ENCODE measurements around the gene C1GALT1. TPM values are rescaled to one million over a fixed set of nuclear protein-coding genes. Genes with fewer than 3 reads are reported as not detected.
"Not testable (repeated sequence)": the region's sequence is repeated elsewhere in the genome, so short reads cannot be mapped to it uniquely, and the experiment has no call there.

The C1GALT1 gene
- total and polyA plus RNA-seq, 2 donors (not counting 3 experiments of a cell fraction or from before 2014, with no cell fraction given) = 18.3 to 31.1 TPM

DNA sequence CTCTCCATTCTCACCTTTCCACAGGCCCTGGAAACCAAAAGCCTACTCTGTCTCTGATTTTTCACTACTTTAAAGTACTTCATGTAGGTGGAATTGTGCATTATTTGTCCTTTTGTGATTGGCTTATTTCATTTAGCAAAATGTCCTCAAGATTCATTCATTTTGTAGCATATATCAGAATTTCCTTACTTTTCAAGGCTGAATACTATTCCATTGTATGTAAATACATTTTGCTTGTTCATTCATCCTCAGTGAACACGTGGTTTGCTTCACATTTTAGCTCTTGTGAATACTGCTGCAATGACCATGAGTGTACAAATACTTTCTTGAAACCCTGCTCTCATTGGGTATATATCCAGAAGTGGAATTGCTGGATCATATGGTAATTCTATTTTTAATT is 8.8 kb downstream of the C1GALT1 start:
- dilution Hi-C loops (cut with MboI; ENCODE audit: extremely low pct_ligation_motif_present, low sequenced_read_pairs) = no loop called here
- Histone ChIP-seq H3K79me2 (ENCODE audit: control insufficient read depth, insufficient read depth, low read length) (peaks cover 88% of the 10 kb centered on the region), H3K36me3 (ENCODE audit: control insufficient read depth in 2 of 2, extremely low read depth in 1 of 2, insufficient read depth in 2 of 2, low read length in 2 of 2) (no peaks in the 10 kb centered on the region), H3K4me3 (replicated peaks in 1 of 3; ENCODE audit: insufficient read depth in 1 of 3, low read depth in 1 of 3, low read length in 3 of 3) (no peak overlapping the region), H2AFZ (ENCODE audit: low read depth, low read length) (no peak overlapping the region), H3K27ac (ENCODE audit: insufficient read depth, low read depth, low read length) (no peak overlapping the region), H3K9me1 (replicated peaks; ENCODE audit: control insufficient read depth, extremely low read depth, insufficient read depth, low read length) (peaks cover 3% of the 10 kb centered on the region), H3K27me3 (ENCODE audit: control insufficient read depth in 2 of 2, insufficient read depth in 2 of 2, low read length in 2 of 2) (no peaks in the 10 kb centered on the region), H3K4me2 (ENCODE audit: insufficient read depth, low read length) (no peak overlapping the region), H3K9ac (replicated peaks; ENCODE audit: extremely low read depth, insufficient read depth, low read length) (no peak overlapping the region), H4K20me1 (replicated peaks; ENCODE audit: control insufficient read depth, extremely low read depth, insufficient read depth, low read length) (peaks cover 2% of the 10 kb centered on the region), H3K9me3 (replicated peaks; ENCODE audit: control insufficient read depth, insufficient read depth, low read length) (no peaks in the 10 kb centered on the region), H3K4me1 (ENCODE audit: control insufficient read depth, extremely low read depth, insufficient read depth, low read length) (no peaks in the 10 kb centered on the region)
- FAIRE-seq (no peak), DNase-seq (ENCODE audit: low read depth, low spot score) (no peak)
- intact Hi-C loops (cut with micrococcal nuclease) = no loop called here
- TF ChIP-seq, protein P1, sequence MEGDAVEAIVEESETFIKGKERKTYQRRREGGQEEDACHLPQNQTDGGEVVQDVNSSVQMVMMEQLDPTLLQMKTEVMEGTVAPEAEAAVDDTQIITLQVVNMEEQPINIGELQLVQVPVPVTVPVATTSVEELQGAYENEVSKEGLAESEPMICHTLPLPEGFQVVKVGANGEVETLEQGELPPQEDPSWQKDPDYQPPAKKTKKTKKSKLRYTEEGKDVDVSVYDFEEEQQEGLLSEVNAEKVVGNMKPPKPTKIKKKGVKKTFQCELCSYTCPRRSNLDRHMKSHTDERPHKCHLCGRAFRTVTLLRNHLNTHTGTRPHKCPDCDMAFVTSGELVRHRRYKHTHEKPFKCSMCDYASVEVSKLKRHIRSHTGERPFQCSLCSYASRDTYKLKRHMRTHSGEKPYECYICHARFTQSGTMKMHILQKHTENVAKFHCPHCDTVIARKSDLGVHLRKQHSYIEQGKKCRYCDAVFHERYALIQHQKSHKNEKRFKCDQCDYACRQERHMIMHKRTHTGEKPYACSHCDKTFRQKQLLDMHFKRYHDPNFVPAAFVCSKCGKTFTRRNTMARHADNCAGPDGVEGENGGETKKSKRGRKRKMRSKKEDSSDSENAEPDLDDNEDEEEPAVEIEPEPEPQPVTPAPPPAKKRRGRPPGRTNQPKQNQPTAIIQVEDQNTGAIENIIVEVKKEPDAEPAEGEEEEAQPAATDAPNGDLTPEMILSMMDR (IDR thresholded peaks at IDR 0.05; ENCODE audit: extremely low read depth in 1 of 2, insufficient read depth in 1 of 2, low read depth in 1 of 2, low read length in 2 of 2) = no peak
- TF ChIP-seq GATA2 (IDR thresholded peaks at IDR 0.05; ENCODE audit: insufficient read depth, insufficient read length, low read depth, low read length) = no peak
- TF ChIP-seq, protein P2, sequence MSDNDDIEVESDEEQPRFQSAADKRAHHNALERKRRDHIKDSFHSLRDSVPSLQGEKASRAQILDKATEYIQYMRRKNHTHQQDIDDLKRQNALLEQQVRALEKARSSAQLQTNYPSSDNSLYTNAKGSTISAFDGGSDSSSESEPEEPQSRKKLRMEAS (IDR thresholded peaks at IDR 0.05; ENCODE audit: insufficient read depth, insufficient read length) = no peak
- TF ChIP-seq POLR2A (IDR thresholded peaks at IDR 0.05; ENCODE audit: low read depth, low read length) = no peak
- no peak for TF ChIP-seq JUN (IDR thresholded peaks at IDR 0.05; ENCODE audit: borderline replicate concordance, insufficient read depth, insufficient read length, low read depth)
- TF ChIP-seq POLR2AphosphoS5 (IDR thresholded peaks at IDR 0.05; ENCODE audit: insufficient read depth, low read depth, low read length) = no peak
- TF ChIP-seq EZH2 (IDR thresholded peaks at IDR 0.05; ENCODE audit: borderline replicate concordance, low read depth, low read length, severe bottlenecking) = no peak
- TF ChIP-seq FOS (IDR thresholded peaks at IDR 0.05; ENCODE audit: borderline replicate concordance, insufficient read depth, low read length) = no peak
- TF ChIP-seq MYC (IDR thresholded peaks at IDR 0.05; ENCODE audit: low read depth, low read length) = no peak
- CTCF ChIA-PET = no interaction called here
- BruUV-seq (replicated peaks) = no TSS peak
- POLR2A ChIA-PET = no interaction called here

DNA sequence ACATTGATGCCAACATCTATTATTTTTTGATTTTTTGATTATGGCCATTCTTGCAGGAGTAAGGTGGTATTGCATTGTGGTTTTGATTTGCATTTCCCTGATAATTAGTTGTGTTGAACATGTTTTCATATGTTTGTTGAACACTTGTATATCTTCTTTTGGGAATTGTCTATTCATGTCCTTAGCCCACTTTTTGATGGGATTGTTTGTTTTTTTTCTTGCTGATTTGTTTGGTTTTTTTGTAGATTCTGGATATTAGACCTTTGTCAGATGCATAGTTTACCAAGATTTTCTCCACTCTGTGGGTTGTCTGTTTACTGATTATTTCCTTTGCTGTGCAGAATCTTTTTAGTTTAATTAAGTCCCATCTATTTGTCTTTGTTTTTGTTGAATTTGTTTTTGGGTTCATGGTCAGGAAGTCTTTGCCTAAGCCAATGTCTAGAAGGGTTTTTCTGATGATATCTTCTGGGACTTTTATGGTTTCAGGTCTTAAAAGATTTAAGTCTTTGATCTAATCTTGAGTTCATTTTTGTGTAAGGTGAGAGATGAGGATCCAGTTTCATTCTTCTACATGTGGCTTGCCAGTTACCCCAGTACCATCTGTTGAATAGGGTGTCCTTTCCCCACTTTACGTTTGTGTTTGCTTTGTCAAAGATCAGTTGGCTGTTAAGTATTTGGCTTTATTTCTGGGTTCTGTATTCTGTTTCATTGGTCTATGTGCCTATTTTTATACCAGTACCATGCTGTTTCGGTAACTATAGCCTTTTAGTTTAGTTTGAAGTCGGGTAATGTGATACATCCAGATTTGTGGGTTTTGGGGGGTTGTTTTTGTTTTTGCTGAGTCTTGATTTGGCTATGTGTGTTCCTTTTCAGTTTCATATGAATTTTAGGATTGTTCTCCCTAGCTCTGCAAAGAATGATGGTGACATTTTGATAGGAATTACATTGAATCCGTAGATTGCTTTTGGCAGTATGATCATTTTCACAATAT is 10.7 kb downstream of the C1GALT1 start:
- POLR2A ChIA-PET; H3K36me3 ChIP-seq (ENCODE audit: control insufficient read depth in 2 of 2, extremely low read depth in 1 of 2, insufficient read depth in 2 of 2, low read length in 2 of 2); H3K27ac ChIP-seq (ENCODE audit: insufficient read depth, low read depth, low read length); H2AFZ ChIP-seq (ENCODE audit: low read depth, low read length); H3K9ac ChIP-seq (replicated peaks; ENCODE audit: extremely low read depth, insufficient read depth, low read length); DNase-seq (ENCODE audit: low read depth, low spot score); dilution Hi-C loops (cut with MboI; ENCODE audit: extremely low pct_ligation_motif_present, low sequenced_read_pairs); BruUV-seq (replicated peaks); H3K9me3 ChIP-seq (replicated peaks; ENCODE audit: control insufficient read depth, insufficient read depth, low read length); intact Hi-C loops (cut with micrococcal nuclease); H3K4me3 ChIP-seq (replicated peaks in 1 of 3; ENCODE audit: insufficient read depth in 1 of 3, low read depth in 1 of 3, low read length in 3 of 3); FAIRE-seq; H3K4me2 ChIP-seq (ENCODE audit: insufficient read depth, low read length); CTCF ChIA-PET; H3K4me1 ChIP-seq (ENCODE audit: control insufficient read depth, extremely low read depth, insufficient read depth, low read length); H3K27me3 ChIP-seq (ENCODE audit: control insufficient read depth in 2 of 2, insufficient read depth in 2 of 2, low read length in 2 of 2); H3K9me1 ChIP-seq (replicated peaks; ENCODE audit: control insufficient read depth, extremely low read depth, insufficient read depth, low read length); H4K20me1 ChIP-seq (replicated peaks; ENCODE audit: control insufficient read depth, extremely low read depth, insufficient read depth, low read length): not testable (repeated sequence)
- H3K79me2 ChIP-seq (ENCODE audit: control insufficient read depth, insufficient read depth, low read length) = peaks cover 79% of the 10 kb centered on the region

Measured in endothelial cell of umbilical vein (primary cell).